HG02798 (cell line): ENCODE results near the gene FAM43A.

ENCODE experiments used
- ATAC-seq: cut with Tn5 transposase; IDR thresholded peaks from one replicate; pipeline ENCODE4 v1.9.1; 2021; ENCODE audit warnings: mild to moderate bottlenecking; ENCODE audit not compliant: unreplicated experiment, poor library complexity

Gene FAM43A

GRCh38 chr3:194705227-194705626 lies 19.5 kb downstream of the FAM43A start:
- no peak for ATAC-seq

- no peak for ATAC-seq
Observed at GRCh38 chr3:194705761-194706160, 20.1 kb downstream of the FAM43A start.

DNA sequence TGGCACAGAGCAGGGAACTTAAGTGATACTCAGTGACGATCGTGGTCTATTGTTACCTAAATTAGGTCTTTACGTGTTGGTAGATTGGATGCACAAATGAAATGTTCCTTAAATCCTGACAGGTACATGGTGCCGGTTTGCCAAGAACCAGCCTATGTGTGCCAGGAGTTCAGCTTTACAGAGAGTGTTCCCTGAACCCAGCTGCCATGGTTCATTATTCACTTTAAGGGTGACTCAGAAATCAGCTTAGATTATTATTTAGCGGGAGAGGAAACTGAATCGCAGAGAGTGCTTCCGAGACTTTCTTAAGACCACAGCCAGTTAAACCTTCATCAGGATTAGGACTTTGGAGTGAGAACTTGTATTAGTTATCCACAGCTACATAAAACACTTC lies 21.5 kb downstream of the FAM43A start:
- ATAC-seq, result no peak

GRCh38 chr3:194711286-194711685 lies 25.6 kb downstream of the FAM43A start:
- ATAC-seq, result no peak

DNA sequence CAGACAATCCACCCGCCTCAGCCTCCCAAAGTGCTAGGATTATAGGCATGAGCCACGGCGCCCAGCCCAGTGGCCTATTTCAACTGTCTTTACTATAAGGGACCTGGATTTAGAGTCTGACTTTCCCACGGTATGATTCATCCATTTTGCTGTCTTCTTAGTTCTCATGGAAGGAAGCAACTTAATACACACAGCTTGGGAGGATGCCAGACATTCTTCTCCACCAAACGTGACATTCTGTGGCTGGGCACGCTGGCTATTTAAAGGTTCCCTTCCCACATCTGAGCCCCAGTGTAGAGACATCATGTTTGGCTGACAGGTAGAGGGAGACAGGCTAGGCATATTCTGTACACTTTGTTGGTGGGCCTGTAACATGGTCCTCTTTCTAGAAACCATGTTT lies 26.2 kb downstream of the FAM43A start:
- no peak for ATAC-seq

- ATAC-seq, result no peak
Observed at GRCh38 chr3:194713299-194714136, 27.8 kb downstream of the FAM43A start.

GRCh38 chr3:194714137-194714455 lies 28.4 kb downstream of the FAM43A start:
- no peak for ATAC-seq

DNA sequence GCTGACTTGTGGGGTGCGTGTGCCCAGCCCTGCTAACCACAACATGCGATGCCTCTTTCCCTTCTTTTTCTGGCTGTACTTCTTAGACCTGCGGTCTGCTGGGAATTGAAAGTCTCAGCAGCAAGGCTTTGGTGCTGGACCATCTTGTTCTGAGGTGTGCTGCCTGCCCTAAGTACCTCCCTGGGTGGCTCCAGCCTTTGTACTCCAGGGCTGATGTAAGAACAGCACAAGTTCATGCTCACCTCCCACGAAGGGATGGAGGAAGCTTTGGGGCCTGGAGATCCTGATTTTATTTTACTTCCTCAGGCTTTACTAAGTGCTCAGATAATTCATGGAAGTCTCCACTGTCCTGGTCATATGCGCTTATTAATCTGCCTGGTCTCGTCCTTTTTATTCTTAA lies 28.9 kb downstream of the FAM43A start:
- no peak for ATAC-seq

DNA sequence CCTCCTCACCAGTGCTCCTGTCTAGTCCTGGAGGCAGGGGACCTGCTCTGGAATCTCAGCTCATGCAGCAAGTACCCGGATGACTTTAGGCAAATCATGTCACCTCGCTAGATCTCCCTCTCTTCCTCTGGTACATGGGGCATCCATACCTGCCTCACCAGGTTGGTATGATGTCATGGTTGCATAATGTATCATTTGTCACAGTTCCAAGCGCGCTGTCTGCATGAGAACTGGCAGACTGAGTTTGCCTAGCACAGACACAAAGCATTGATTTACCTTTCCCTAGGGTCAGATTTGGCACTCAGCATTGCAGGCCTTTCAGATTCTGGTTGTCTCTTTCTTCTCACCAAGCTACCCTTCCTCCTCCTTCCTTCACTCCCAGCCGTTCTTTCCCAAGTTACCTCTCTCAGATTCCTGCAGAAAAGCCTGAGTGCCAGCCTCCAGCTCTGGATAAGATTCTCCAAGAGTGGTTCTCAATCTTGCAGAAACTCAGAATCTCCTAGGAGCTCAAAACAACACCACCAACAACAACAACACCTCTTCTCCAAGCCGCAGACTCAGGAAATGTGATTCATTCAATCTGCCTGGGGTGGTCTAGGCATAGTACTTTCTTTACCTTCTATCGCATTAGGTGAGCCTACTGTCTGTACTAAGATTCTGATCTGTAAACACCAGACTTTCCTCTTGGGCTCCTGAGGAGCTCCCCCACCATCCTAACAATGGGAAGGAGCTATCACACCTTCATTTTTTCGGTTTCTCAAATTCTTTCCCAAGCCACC lies 29.5 kb downstream of the FAM43A start:
- ATAC-seq, result no peak

- ATAC-seq, result no peak
Observed at GRCh38 chr3:194718079-194718478, 32.4 kb downstream of the FAM43A start.

- no peak for ATAC-seq
Observed at GRCh38 chr3:194720048-194720447, 34.4 kb downstream of the FAM43A start.

DNA sequence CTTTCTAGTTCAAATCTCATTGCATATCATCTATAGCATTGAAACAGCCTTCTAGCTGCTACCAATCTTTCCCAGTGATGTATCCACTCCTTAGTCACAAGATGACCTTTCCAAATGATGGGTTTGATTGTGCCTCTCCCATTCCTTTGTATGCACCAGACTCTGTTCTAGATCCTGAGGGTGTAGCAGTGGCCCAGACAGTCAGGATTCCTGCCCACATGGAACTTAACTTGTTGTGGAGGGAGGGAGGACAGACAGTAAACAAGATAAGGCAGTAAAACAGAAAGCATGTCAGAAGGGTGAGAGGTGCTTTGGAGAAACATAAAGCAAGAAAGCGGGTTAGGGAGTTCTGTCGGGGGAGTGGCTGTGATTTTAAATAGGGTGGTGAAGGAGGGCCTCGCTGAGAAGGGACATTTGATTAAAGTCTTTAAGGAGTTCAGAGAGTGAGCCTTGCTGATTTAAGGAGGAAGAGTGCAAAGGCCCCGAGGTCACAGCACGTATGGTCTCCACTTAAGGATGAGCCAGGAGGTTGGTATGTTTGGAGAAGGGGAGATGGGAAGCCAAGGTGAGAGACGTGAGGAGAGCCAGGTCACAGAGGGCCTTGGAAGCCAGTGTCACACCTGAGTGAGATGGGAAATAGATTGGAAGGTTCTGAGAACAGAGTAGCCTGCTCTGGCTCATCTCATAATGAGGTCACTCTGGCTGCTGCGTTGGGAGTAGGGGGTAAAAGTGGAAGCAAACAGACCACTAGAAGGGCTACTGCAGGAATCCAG lies 38.3 kb downstream of the FAM43A start:
- ATAC-seq, result no peak

DNA sequence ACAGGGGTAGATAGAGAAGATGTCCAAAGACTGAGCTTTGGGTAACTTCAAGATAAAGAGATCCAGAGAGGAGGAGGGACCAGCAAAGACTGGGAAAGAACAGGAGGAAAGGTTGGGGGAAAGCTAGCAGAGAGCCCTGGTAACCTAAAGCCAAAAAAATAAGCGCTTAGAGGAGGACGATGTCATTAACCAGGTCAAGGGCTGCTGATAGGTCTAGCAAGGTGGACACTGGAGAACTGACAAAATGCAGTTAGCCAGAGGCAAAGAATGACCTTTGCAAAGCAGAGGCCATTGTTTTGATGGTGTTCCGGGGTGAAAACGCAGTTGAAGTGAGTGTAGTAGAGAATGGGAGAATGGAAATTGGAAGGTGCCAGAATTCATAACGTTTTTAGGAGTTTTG lies 39.7 kb downstream of the FAM43A start:
- no peak for ATAC-seq

DNA sequence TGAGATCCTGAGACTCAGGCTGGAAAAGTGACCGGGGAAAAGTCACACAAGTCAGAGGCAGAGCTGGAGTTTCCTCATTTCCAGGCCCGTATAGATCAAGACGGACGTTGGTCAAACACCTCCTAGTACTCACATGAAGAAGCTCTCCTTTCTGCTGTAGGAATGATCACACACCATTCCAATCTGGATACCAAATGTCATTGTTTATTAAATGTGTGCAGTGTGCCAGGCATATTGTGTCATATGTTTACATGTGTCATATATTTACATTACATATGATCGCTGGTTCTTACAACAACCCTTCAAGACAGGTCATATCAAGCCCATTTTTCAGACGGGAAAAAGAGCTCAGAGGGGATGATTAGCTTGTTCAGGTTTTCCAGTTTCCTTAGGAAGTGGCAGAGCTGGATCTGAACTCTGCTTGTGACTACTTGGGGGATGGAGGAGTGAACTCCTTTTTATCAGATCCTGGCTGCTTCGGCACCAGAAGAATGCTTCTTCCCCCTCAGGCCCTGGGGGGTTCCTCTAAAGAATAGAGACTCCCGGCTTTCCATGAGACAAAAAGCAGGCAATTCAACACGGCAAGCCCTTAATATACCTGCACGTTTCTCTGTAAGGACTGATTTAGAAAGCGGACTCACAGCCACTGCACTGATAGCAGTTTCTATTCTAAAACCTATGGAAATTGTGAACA lies 41.9 kb downstream of the FAM43A start:
- ATAC-seq, result no peak

GRCh38 chr3:194728986-194729385 lies 43.3 kb downstream of the FAM43A start:
- no peak for ATAC-seq

DNA sequence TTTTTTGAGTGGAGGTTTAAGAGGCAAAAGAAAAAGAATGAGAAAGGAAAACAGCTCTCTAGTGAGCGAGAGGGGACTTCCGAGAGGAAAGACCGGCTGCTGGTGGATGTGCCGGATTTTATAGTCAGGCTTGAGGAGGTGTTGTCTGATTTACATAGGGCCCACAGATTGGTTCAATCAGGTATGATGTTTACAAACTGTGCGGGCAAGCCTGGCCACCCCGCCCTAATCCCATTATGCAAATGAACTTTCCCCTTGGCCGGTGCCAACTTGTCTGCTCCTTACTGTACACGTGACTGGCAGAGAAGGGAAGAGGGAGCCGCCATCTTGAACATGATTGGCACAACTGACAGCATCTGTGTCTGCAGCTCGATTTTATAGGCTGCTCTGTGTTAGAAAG lies 44.7 kb downstream of the FAM43A start:
- ATAC-seq, result no peak

DNA sequence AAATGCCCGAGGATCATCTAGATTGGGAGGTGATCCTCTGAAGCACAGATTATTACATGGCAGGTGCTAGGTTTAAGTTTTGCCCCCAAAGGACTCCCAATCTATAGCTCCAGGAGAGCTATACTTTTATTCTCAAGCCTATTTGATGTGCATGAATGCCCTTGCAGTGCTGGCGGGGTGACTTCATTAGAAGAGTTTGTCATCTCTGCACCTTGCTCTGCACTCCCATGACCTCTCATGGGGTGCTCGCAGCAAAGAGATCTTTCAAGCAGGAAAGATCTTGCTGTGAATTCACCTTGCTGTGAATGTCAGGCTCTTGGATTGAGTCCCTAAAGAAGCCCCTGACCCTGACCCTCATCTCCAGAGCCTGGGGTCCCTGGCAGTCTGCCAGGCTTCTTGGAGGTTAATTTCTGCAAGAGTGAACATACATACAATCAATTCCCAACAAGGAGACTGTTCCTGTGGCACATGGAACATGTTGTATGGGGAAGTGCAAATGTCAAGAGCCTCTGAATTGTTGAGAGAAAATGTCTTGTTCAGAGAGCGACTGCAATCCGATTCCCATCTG lies 45.9 kb downstream of the FAM43A start:
- no peak for ATAC-seq

DNA sequence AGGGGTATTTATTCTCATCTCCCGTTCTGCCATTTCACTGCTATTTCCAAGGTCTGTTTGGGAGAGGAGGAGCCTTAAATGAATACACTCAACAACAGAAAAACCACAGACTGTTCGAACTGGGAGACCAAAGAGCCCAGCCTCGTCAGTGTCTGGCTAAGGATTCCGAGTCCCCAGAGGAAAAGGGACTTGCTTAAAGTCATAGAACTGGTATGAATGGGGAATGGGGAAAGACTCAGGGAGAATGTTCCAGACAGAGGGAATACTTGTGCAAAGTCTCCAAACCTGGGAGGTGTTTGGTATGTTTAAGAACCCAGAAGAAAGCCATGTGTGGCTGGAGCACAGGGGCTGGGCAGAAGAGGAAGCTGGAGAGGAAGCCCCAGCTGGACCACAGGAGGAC lies 46.9 kb downstream of the FAM43A start:
- no peak for ATAC-seq

GRCh38 chr3:194736277-194736895 lies 50.7 kb downstream of the FAM43A start:
- no peak for ATAC-seq
